SK-N-SH treated with all-trans-retinoic acid at 6 μM for 48 hours (cell line): ENCODE data around the gene HSD11B1L.

Experiments
- ATAC-seq: fragments of 200-7000 bp; cut with Tn5 transposase; 3 replicates; pipeline ENCODE4 v1.9.1; 2020; ENCODE audit warnings: mild to moderate bottlenecking, moderate library complexity
- ARNTL ChIP-seq: fragments of 450-650 bp; formaldehyde crosslinking; IDR thresholded peaks from 2 replicates; pipeline ENCODE4 v1.5.0; 2020; ENCODE audit warnings: low read depth, mild to moderate bottlenecking, moderate library complexity, borderline replicate concordance
- CSDC2 ChIP-seq: fragments of 250-450 bp; sonication (Bioruptor Pico); IDR thresholded peaks from 2 replicates; pipeline ENCODE4 v1.5.0; 2020; ENCODE audit warnings: mild to moderate bottlenecking, moderate library complexity
- ESRRG ChIP-seq: fragments of 250-450 bp; sonication (Bioruptor Pico); IDR thresholded peaks from 2 replicates; pipeline ENCODE4 v1.6.1; 2021; ENCODE audit warnings: mild to moderate bottlenecking
- GLIS3 ChIP-seq: fragments of 250-450 bp; sonication (Bioruptor Pico); IDR thresholded peaks from 2 replicates; pipeline ENCODE4 v1.5.0; 2020; ENCODE audit warnings: mild to moderate bottlenecking, moderate library complexity
- ISL1 ChIP-seq: fragments of 250-450 bp; sonication (Bioruptor Pico); IDR thresholded peaks from 2 replicates; pipeline ENCODE4 v2.1.2; 2022; ENCODE audit warnings: mild to moderate bottlenecking, moderate library complexity
- OSR1 ChIP-seq: fragments of 250-450 bp; sonication (Bioruptor Pico); IDR thresholded peaks from 2 replicates; pipeline ENCODE4 v1.8.0; 2022; ENCODE audit warnings: moderate library complexity, mild to moderate bottlenecking, inconsistent platforms
- PPARA ChIP-seq: fragments of 250-450 bp; sonication (Bioruptor Pico); IDR thresholded peaks from 2 replicates; pipeline ENCODE4 v1.5.0; 2020; ENCODE audit warnings: mild to moderate bottlenecking, borderline replicate concordance
- RARB ChIP-seq: fragments of 250-450 bp; sonication (Bioruptor Pico); IDR thresholded peaks from 2 replicates; pipeline ENCODE4 v1.8.0; 2021; ENCODE audit warnings: mild to moderate bottlenecking, moderate library complexity
- TCF4 ChIP-seq: fragments of 250-450 bp; sonication (Bioruptor Pico); IDR thresholded peaks from 2 replicates; pipeline ENCODE4 v1.8.0; 2021; ENCODE audit warnings: mild to moderate bottlenecking, moderate library complexity, borderline replicate concordance
- TOX ChIP-seq: fragments of 250-450 bp; sonication (Bioruptor Pico); IDR thresholded peaks from 2 replicates; pipeline ENCODE4 v1.8.0; 2021; ENCODE audit warnings: mild to moderate bottlenecking, moderate library complexity, borderline replicate concordance
- ZC3H10 ChIP-seq: fragments of 250-450 bp; sonication (Bioruptor Pico); IDR thresholded peaks from 2 replicates; pipeline ENCODE4 v1.5.1; 2021; ENCODE audit warnings: mild to moderate bottlenecking, moderate library complexity
- ZFP3 ChIP-seq: fragments of 250-450 bp; sonication (Bioruptor Pico); IDR thresholded peaks from 2 replicates; pipeline ENCODE4 v1.5.0; 2020; ENCODE audit warnings: mild to moderate bottlenecking, moderate library complexity
- ZFP30 ChIP-seq: fragments of 450-650 bp; formaldehyde crosslinking; IDR thresholded peaks from 2 replicates; pipeline ENCODE4 v1.5.0; 2022; ENCODE audit warnings: mild to moderate bottlenecking, moderate library complexity
- ZNF565 ChIP-seq: fragments of 450-650 bp; formaldehyde crosslinking; conservative IDR thresholded peaks from 2 replicates; pipeline ENCODE4 v1.5.0; 2020; ENCODE audit warnings: low read depth, mild to moderate bottlenecking, moderate library complexity
- ZNF70 ChIP-seq: fragments of 450-650 bp; formaldehyde crosslinking; IDR thresholded peaks from 2 replicates; pipeline ENCODE4 v1.5.0; 2020; ENCODE audit warnings: mild to moderate bottlenecking, moderate library complexity
- ZNF8 ChIP-seq: fragments of 450-650 bp; formaldehyde crosslinking; IDR thresholded peaks from 2 replicates; pipeline ENCODE4 v1.5.0; 2020; ENCODE audit warnings: mild to moderate bottlenecking, moderate library complexity
- TF ChIP-seq, protein P1 (sequence below): fragments of 250-450 bp; sonication (Bioruptor Pico); IDR thresholded peaks from 2 replicates; pipeline ENCODE4 v1.8.0; 2020; ENCODE audit warnings: mild to moderate bottlenecking, moderate library complexity, borderline replicate concordance
- TF ChIP-seq, protein P2 (sequence below): fragments of 250-450 bp; sonication (Bioruptor Pico); IDR thresholded peaks from 2 replicates; pipeline ENCODE4 v1.5.1; 2021; ENCODE audit warnings: mild to moderate bottlenecking, moderate library complexity
- TF ChIP-seq, protein P3 (sequence below): fragments of 250-450 bp; sonication (Bioruptor Pico); IDR thresholded peaks from 2 replicates; pipeline ENCODE4 v1.8.0; 2021; ENCODE audit warnings: low read depth, mild to moderate bottlenecking, moderate library complexity, borderline replicate concordance
- TF ChIP-seq, protein P4 (sequence below): fragments of 250-450 bp; sonication (Bioruptor Pico); IDR thresholded peaks from 2 replicates; pipeline ENCODE4 v1.5.1; 2020; ENCODE audit warnings: low read depth, mild to moderate bottlenecking, moderate library complexity
- TF ChIP-seq, protein P5 (sequence below): fragments of 250-450 bp; sonication (Bioruptor Pico); IDR thresholded peaks from 2 replicates; pipeline ENCODE4 v1.5.0; 2020; ENCODE audit warnings: mild to moderate bottlenecking, moderate library complexity

Gene HSD11B1L

DNA sequence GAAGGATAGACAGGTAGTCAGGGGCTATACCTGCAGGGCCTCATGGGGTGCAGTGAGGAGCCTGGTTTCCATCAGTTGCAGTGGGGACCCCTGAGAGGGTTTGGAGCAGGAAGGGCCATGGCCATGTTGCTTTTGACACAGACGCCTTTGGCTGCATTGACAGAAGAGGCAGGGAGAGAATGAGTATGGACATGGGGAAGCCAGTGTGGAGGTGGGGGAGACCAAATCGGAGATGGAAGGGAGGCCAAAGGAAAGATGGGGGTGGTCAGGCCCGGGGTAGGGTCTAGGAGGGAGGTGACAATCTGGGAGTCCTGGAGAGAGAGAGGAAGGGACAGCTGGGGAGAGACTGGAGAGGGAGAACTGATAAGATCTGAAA, 1.3 kb downstream of the HSD11B1L start:
- no peak for ATAC-seq
- TF ChIP-seq, protein P1, sequence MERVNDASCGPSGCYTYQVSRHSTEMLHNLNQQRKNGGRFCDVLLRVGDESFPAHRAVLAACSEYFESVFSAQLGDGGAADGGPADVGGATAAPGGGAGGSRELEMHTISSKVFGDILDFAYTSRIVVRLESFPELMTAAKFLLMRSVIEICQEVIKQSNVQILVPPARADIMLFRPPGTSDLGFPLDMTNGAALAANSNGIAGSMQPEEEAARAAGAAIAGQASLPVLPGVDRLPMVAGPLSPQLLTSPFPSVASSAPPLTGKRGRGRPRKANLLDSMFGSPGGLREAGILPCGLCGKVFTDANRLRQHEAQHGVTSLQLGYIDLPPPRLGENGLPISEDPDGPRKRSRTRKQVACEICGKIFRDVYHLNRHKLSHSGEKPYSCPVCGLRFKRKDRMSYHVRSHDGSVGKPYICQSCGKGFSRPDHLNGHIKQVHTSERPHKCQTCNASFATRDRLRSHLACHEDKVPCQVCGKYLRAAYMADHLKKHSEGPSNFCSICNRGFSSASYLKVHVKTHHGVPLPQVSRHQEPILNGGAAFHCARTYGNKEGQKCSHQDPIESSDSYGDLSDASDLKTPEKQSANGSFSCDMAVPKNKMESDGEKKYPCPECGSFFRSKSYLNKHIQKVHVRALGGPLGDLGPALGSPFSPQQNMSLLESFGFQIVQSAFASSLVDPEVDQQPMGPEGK (CRISPR knock-in tag): no peak
- TF ChIP-seq, protein P2, sequence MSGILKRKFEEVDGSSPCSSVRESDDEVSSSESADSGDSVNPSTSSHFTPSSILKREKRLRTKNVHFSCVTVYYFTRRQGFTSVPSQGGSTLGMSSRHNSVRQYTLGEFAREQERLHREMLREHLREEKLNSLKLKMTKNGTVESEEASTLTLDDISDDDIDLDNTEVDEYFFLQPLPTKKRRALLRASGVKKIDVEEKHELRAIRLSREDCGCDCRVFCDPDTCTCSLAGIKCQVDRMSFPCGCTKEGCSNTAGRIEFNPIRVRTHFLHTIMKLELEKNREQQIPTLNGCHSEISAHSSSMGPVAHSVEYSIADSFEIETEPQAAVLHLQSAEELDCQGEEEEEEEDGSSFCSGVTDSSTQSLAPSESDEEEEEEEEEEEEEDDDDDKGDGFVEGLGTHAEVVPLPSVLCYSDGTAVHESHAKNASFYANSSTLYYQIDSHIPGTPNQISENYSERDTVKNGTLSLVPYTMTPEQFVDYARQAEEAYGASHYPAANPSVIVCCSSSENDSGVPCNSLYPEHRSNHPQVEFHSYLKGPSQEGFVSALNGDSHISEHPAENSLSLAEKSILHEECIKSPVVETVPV (CRISPR knock-in tag): no peak
- TF ChIP-seq ZNF565 (no peak), TCF4 (no peak), TOX (CRISPR knock-in tag) (no peak), PPARA (CRISPR knock-in tag) (no peak), RARB (CRISPR knock-in tag) (no peak), ZC3H10 (CRISPR knock-in tag) (no peak), ZNF70 (CRISPR knock-in tag) (no peak), ZFP30 (CRISPR knock-in tag) (no peak), ISL1 (CRISPR knock-in tag) (no peak), ZFP3 (CRISPR knock-in tag) (no peak)
- TF ChIP-seq, all 23 proteins: peak for 0

DNA sequence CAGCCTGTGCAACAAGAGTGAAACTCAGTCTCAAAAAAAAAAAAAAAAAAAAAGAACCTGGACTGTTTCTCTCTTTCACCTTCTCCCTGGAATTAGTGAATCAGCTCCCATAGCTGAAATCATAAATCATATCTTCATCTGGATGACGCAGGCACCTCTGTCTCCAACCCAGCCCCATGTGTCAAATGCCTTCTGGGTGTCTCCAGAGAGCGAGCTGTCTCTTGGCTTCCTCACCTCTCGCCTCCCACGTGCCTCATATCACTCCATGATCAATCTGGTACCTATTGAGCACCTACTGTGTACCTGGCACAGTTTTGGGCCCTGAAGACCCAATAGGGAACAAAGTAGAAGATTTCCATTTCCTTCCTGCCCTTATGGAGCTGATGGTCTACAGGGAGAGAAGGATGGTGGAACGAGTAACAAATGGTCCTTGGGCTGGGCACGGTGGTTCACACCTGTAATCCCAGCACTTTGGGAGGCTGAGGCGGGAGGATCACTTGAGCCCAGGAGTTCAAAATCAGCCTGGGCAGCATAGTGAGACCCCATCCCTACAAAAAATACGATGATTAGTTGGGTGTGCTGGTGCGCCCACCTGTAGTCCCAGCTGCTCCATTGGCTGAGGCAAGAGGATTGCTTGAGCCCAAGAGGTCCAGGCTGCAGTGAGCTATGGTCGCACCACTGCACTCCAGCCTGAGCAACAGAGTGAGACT, 2.5 kb downstream of the HSD11B1L start:
- ATAC-seq: no peak
- TF ChIP-seq TCF4: no peak
- no peak for TF ChIP-seq ARNTL
- TF ChIP-seq OSR1 (CRISPR knock-in tag): no peak
- TF ChIP-seq, all 23 proteins: peak for 0

DNA sequence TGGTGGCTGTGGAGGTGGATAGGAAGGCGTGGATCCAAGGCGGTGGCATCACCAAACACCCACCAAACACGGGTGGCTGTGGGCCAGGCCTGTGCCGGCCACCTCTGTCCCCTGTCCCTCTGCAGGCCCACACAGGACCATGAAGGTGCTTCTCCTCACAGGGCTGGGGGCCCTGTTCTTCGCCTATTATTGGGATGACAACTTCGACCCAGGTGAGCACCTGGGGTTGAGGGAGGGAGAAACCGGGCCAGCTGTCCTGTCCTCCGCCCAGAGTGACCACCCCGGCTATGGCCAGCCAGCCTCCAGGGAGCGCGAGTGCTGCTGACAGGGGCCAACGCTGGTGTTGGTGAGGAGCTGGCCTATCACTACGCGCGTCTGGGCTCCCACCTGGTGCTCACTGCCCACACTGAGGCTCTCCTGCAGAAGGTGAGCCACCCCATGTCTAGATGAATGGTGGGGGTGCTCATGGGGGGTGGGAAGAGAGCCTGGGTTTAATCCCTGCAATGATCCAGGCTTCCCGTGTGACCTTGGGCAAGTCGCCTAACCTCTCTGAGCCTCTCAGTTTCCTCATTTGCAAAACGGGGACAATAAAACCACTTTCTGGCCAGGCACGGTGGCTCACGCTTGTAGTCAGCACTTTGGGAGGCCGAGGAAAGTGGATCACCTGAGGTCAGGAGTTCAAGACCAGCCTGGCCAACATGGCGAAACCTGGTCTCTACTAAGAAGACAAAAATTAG, 4.0 kb downstream of the HSD11B1L start:
- TF ChIP-seq OSR1 (CRISPR knock-in tag) (no peak), RARB (CRISPR knock-in tag) (no peak), CSDC2 (CRISPR knock-in tag) (no peak), TOX (CRISPR knock-in tag) (no peak)

DNA sequence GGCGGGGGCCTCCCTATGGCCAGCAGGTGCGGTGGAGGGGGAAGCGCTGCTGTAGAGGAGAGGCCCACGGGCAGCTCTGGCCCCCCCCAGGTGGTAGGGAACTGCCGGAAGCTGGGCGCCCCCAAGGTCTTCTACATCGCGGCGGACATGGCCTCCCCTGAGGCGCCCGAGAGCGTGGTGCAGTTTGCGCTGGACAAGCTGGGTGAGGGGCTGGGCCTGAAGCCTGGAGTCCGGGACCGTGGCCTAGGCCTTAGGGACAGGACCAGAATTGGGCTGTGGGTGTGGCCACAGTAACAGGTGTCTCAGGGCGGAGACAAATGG, 5.5 kb downstream of the HSD11B1L start:
- TF ChIP-seq, protein P3, sequence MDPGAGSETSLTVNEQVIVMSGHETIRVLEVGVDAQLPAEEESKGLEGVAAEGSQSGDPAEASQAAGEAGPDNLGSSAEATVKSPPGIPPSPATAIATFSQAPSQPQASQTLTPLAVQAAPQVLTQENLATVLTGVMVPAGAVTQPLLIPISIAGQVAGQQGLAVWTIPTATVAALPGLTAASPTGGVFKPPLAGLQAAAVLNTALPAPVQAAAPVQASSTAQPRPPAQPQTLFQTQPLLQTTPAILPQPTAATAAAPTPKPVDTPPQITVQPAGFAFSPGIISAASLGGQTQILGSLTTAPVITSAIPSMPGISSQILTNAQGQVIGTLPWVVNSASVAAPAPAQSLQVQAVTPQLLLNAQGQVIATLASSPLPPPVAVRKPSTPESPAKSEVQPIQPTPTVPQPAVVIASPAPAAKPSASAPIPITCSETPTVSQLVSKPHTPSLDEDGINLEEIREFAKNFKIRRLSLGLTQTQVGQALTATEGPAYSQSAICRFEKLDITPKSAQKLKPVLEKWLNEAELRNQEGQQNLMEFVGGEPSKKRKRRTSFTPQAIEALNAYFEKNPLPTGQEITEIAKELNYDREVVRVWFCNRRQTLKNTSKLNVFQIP (CRISPR knock-in tag): no peak
- TF ChIP-seq, protein P4, sequence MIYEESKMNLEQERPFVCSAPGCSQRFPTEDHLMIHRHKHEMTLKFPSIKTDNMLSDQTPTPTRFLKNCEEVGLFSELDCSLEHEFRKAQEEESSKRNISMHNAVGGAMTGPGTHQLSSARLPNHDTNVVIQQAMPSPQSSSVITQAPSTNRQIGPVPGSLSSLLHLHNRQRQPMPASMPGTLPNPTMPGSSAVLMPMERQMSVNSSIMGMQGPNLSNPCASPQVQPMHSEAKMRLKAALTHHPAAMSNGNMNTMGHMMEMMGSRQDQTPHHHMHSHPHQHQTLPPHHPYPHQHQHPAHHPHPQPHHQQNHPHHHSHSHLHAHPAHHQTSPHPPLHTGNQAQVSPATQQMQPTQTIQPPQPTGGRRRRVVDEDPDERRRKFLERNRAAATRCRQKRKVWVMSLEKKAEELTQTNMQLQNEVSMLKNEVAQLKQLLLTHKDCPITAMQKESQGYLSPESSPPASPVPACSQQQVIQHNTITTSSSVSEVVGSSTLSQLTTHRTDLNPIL (CRISPR knock-in tag): no peak
- TF ChIP-seq ZNF8: no peak
- TF ChIP-seq ZFP30 (CRISPR knock-in tag): no peak
- TF ChIP-seq, protein P2 (CRISPR knock-in tag): no peak
- TF ChIP-seq ESRRG (CRISPR knock-in tag): no peak
- TF ChIP-seq TOX (CRISPR knock-in tag): no peak
- TF ChIP-seq GLIS3: no peak
- TF ChIP-seq ARNTL: no peak
- TF ChIP-seq OSR1 (CRISPR knock-in tag): no peak
- no peak for TF ChIP-seq PPARA (CRISPR knock-in tag)
- TF ChIP-seq, protein P5, sequence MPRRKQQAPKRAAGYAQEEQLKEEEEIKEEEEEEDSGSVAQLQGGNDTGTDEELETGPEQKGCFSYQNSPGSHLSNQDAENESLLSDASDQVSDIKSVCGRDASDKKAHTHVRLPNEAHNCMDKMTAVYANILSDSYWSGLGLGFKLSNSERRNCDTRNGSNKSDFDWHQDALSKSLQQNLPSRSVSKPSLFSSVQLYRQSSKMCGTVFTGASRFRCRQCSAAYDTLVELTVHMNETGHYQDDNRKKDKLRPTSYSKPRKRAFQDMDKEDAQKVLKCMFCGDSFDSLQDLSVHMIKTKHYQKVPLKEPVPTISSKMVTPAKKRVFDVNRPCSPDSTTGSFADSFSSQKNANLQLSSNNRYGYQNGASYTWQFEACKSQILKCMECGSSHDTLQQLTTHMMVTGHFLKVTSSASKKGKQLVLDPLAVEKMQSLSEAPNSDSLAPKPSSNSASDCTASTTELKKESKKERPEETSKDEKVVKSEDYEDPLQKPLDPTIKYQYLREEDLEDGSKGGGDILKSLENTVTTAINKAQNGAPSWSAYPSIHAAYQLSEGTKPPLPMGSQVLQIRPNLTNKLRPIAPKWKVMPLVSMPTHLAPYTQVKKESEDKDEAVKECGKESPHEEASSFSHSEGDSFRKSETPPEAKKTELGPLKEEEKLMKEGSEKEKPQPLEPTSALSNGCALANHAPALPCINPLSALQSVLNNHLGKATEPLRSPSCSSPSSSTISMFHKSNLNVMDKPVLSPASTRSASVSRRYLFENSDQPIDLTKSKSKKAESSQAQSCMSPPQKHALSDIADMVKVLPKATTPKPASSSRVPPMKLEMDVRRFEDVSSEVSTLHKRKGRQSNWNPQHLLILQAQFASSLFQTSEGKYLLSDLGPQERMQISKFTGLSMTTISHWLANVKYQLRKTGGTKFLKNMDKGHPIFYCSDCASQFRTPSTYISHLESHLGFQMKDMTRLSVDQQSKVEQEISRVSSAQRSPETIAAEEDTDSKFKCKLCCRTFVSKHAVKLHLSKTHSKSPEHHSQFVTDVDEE (CRISPR knock-in tag): no peak
- TF ChIP-seq, all 23 proteins: peak for 0
- no peak for ATAC-seq

More for the DNA sequence above, 4.0 kb downstream of the HSD11B1L start:
- ATAC-seq: no peak
